Stimulated activated effector memory CD8-positive, alpha-beta T cell treated with anti-CD3 and anti-CD28 coated beads, Interleukin-12 subunit alpha, Interleukin-12 subunit beta, amount 100 ng/mL, for 72 hours (primary cell): ENCODE data around the gene GPRC5B.
A peak's percentile ranks its signal among the peaks of the same experiment; 100 is the strongest.

Experiments
- ATAC-seq: fragments of 150-1000 bp; cut with Tn5 transposase; 2 replicates; pipeline ENCODE4 v1.10.0; 2021
- DNase-seq, 2 donors: peaks; one replicate each; pipeline ENCODE4 v3.0.0; 2021 to 2022; ENCODE audit warnings: low spot score in 2 of 2
- H3K27ac Mint-ChIP-seq: one replicate; pipeline ENCODE4 v1.8.0; 2022; ENCODE audit warnings: mild to moderate bottlenecking, mixed read lengths
- H3K36me3 Mint-ChIP-seq: one replicate; pipeline ENCODE4 v1.8.0; 2022; ENCODE audit warnings: mild to moderate bottlenecking, mixed read lengths
- H3K4me1 Mint-ChIP-seq: one replicate; pipeline ENCODE4 v1.8.0; 2022; ENCODE audit warnings: mixed read lengths
- H3K4me3 Mint-ChIP-seq: one replicate; pipeline ENCODE4 v1.8.0; 2022; ENCODE audit warnings: mild to moderate bottlenecking, mixed read lengths
- H3K9me3 Mint-ChIP-seq: one replicate; pipeline ENCODE4 v1.8.0; 2022; ENCODE audit warnings: mixed read lengths

The GPRC5B gene

DNA sequence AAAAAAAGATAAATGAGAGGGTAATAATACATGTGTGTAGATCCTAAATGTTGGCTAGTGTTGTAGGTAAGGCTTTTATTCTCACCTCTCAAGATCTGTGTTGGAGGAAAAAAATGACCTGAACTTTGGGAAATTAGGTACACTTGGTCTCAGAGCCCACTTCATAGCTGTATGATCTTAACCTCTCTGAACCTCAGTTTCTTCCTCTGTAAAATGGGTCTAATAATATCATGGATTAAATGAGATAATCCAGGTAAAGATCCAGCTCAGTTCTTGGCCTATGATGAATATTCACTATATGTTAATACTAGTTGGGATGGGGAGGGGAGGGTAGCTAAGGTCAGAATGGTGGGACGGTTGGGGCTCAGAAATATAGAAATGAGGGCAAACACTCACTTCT lies 24.3 kb upstream of the GPRC5B start:
- no peak overlapping the region for H3K4me3 Mint-ChIP-seq
- H3K9me3 Mint-ChIP-seq, result no peaks in the 10 kb centered on the region
- ATAC-seq (no peak), DNase-seq (no peak)
- peaks cover 13% of the 10 kb centered on the region for H3K4me1 Mint-ChIP-seq
- no peaks in the 10 kb centered on the region for H3K36me3 Mint-ChIP-seq
- no peak overlapping the region for H3K27ac Mint-ChIP-seq

- DNase-seq (peak; percentile 63 to 83), ATAC-seq (peak; percentile 86)
- Mint-ChIP-seq H3K36me3 (no peaks in the 10 kb centered on the region), H3K9me3 (no peaks in the 10 kb centered on the region), H3K4me1 (peaks cover 13% of the 10 kb centered on the region), H3K4me3 (peak overlapping the region; percentile 53), H3K27ac (peak overlapping the region; percentile 61)
Measured at GRCh38 chr16:19907161-19907992, 22.7 kb upstream of the GPRC5B start.

- DNase-seq (no peak), ATAC-seq (no peak)
- H3K27ac Mint-ChIP-seq, result no peak overlapping the region
- no peaks in the 10 kb centered on the region for H3K9me3 Mint-ChIP-seq
- no peaks in the 10 kb centered on the region for H3K36me3 Mint-ChIP-seq
- no peak overlapping the region for H3K4me3 Mint-ChIP-seq
- peaks cover 6% of the 10 kb centered on the region for H3K4me1 Mint-ChIP-seq
Measured at GRCh38 chr16:19901164-19901563, 16.5 kb upstream of the GPRC5B start.

DNA sequence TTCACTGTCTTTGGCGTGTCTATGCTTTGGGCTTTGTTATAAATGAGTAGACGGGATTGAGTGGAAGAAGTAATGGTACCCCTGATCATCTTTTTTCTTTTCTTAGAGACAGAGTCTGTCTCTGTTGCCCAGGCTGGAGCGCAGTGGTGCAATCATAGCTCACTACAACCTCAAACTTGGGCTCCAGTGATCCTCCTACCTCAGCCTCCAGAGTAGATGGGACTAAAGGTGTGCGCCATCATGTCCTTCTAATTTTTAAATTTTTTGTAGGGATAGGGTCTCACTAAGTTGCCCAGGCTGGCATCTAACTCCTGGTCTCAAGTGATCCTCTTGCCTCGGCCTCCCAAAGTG lies 14.9 kb upstream of the GPRC5B start:
- H3K27ac Mint-ChIP-seq, result no peak overlapping the region

DNA sequence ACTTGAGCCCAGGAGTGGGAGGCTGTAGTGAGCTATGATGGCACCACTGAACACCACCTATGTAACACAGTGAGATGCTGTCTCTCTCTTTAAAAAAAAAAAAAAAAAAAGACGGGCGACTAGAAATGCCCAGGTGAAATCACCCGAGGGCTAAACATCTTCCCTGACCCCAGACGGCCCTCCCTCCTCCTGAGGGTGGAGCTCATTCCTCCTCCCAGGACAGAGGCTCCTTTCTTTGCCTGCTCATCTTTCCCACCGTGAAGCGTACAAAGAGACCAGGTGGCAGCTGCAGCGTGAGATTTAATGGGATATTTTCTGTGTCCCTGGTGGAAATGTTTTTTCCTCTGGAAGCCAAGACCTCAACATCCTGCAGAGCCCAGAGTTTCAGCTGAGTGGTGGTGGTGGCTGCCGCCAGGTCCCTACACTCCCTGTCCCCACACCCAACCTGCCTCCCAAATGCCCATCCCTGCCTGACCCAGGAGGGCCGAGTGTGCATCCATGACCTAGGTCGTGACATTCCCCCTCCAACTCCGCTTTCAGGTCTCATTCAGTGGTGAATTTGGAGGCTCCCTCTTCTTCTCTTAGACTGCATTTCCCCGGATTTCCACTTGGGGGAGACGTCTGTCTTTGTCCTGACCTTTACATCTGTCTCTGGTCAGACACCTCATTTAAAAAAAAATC lies 14.4 kb upstream of the GPRC5B start:
- H3K4me3 Mint-ChIP-seq, result no peak overlapping the region
- ATAC-seq (peak; percentile 55), DNase-seq (peak; percentile 38 to 70)

More for the DNA sequence above, 14.9 kb upstream of the GPRC5B start:
- no peaks in the 10 kb centered on the region for H3K9me3 Mint-ChIP-seq
- no peak overlapping the region for H3K4me3 Mint-ChIP-seq
- no peaks in the 10 kb centered on the region for H3K36me3 Mint-ChIP-seq
- ATAC-seq (no peak), DNase-seq (no peak)
- H3K4me1 Mint-ChIP-seq, result peaks cover 6% of the 10 kb centered on the region

GRCh38 chr16:19898166-19898565 lies 13.5 kb upstream of the GPRC5B start:
- no peak for DNase-seq
- H3K4me1 Mint-ChIP-seq, result peaks cover 6% of the 10 kb centered on the region
- no peak overlapping the region for H3K4me3 Mint-ChIP-seq
- H3K36me3 Mint-ChIP-seq, result no peaks in the 10 kb centered on the region
- no peaks in the 10 kb centered on the region for H3K9me3 Mint-ChIP-seq
- ATAC-seq, result no peak
- H3K27ac Mint-ChIP-seq, result no peak overlapping the region

More for the DNA sequence above, 14.4 kb upstream of the GPRC5B start:
- Mint-ChIP-seq H3K9me3 (no peaks in the 10 kb centered on the region), H3K4me1 (peaks cover 6% of the 10 kb centered on the region), H3K36me3 (no peaks in the 10 kb centered on the region), H3K27ac (no peak overlapping the region)

GRCh38 chr16:19896951-19897350 lies 12.3 kb upstream of the GPRC5B start:
- ATAC-seq (no peak), DNase-seq (no peak)
- Mint-ChIP-seq H3K9me3 (no peaks in the 10 kb centered on the region), H3K27ac (no peak overlapping the region), H3K4me1 (peaks cover 6% of the 10 kb centered on the region), H3K4me3 (no peak overlapping the region), H3K36me3 (no peaks in the 10 kb centered on the region)

- no peak overlapping the region for H3K4me3 Mint-ChIP-seq
- H3K4me1 Mint-ChIP-seq, result peaks cover 6% of the 10 kb centered on the region
- no peak overlapping the region for H3K27ac Mint-ChIP-seq
- no peaks in the 10 kb centered on the region for H3K36me3 Mint-ChIP-seq
- no peak for DNase-seq
- no peak for ATAC-seq
- no peaks in the 10 kb centered on the region for H3K9me3 Mint-ChIP-seq
Measured at GRCh38 chr16:19894586-19894985, 9.9 kb upstream of the GPRC5B start.

DNA sequence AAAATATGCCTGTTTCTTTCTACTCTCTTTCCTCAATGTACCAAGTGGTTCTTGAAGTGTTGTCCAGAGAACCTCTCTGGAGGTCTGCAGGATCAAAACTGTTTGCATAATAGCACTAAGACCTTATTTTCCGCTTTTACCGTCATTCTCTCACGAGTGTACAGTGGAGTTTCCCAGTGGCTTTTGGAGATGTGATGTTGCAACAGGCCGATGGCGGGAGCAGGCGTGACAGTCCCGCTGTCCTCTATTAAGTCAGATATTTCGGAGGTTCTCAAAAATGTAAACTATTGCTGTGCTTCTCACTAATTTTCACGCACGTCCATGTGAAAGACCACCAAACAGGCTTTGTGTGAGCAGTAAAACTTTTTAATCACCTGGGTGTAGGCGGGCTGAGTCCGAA lies 8.3 kb upstream of the GPRC5B start:
- ATAC-seq (no peak), DNase-seq (no peak)
- H3K9me3 Mint-ChIP-seq, result no peaks in the 10 kb centered on the region
- peaks cover 4% of the 10 kb centered on the region for H3K4me1 Mint-ChIP-seq
- H3K36me3 Mint-ChIP-seq, result no peaks in the 10 kb centered on the region
- no peak overlapping the region for H3K4me3 Mint-ChIP-seq
- H3K27ac Mint-ChIP-seq, result no peak overlapping the region

- H3K36me3 Mint-ChIP-seq, result no peaks in the 10 kb centered on the region
- DNase-seq, result no peak
- ATAC-seq, result no peak
- no peak overlapping the region for H3K4me3 Mint-ChIP-seq
- H3K9me3 Mint-ChIP-seq, result no peaks in the 10 kb centered on the region
- no peak overlapping the region for H3K27ac Mint-ChIP-seq
- H3K4me1 Mint-ChIP-seq, result peaks cover 12% of the 10 kb centered on the region
Measured at GRCh38 chr16:19890901-19891300, 6.3 kb upstream of the GPRC5B start.

DNA sequence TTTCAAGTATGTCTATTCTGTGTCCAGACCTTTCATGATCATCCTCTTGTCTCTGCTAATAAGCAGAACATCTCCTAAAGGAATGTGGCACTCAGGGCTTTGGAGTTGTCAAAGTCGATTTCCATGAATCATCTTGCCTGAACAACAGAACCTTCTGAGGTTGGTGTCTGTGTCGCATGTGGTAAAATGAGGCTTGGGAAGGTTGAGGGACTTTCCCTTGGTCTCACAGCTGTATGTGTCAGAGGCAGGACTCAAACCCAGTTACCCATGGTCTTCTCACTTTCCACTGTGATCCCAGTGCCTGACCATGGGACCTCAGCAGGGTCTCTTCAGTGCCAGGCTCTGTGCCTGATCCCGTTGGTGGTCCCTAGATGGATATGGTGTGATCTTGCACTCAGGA lies 4.2 kb upstream of the GPRC5B start:
- H3K36me3 Mint-ChIP-seq, result no peaks in the 10 kb centered on the region
- H3K27ac Mint-ChIP-seq, result no peak overlapping the region
- H3K9me3 Mint-ChIP-seq, result no peaks in the 10 kb centered on the region
- DNase-seq, result no peak
- peak; percentile 64 for ATAC-seq
- peaks cover 22% of the 10 kb centered on the region for H3K4me1 Mint-ChIP-seq
- H3K4me3 Mint-ChIP-seq, result no peak overlapping the region

- peak; percentile 71 to 90 for DNase-seq
- H3K9me3 Mint-ChIP-seq, result no peaks in the 10 kb centered on the region
- peak overlapping the region; percentile 87 for H3K4me3 Mint-ChIP-seq
- ATAC-seq, result peak; percentile 71
- H3K36me3 Mint-ChIP-seq, result no peaks in the 10 kb centered on the region
- H3K27ac Mint-ChIP-seq, result no peak overlapping the region
- peaks cover 22% of the 10 kb centered on the region for H3K4me1 Mint-ChIP-seq
Measured at GRCh38 chr16:19886073-19886941, 1.7 kb upstream of the GPRC5B start.

DNA sequence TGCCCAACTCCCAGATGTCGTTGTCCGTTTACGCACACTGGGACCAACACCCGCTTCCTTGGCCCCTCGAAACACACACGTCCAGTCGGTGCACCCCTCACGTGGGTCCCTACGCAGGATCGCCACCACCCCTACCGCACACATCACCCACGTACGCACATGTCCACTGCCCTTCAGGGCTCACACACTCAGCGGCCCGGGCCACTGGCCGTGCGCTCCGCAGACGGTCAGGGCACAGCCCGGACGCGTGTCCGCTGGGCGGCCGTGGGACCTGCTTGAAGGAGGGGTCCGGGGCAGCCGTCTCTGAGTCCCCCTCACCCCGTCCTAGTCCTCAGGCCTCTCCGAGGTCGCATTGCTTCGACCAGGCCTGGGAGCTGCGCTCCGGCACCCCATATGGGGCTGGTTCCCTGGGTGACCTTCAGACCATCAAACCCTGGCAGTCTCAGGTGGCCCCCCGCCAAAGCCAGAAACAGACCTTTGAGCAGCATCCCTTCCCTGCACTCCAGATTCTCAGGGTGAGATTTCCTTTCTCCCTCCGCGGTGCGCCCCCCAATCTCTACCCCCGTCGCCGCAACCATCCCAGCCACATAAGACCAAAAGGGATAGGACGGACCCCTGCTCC lies 914 bp upstream of the GPRC5B start:
- Mint-ChIP-seq H3K4me3 (peak overlapping the region; percentile 87), H3K9me3 (no peaks in the 10 kb centered on the region), H3K4me1 (peaks cover 22% of the 10 kb centered on the region), H3K27ac (peak overlapping the region; percentile 32), H3K36me3 (no peaks in the 10 kb centered on the region)
- peak; percentile 10 to 51 for DNase-seq
- ATAC-seq, result peak; percentile 27

DNA sequence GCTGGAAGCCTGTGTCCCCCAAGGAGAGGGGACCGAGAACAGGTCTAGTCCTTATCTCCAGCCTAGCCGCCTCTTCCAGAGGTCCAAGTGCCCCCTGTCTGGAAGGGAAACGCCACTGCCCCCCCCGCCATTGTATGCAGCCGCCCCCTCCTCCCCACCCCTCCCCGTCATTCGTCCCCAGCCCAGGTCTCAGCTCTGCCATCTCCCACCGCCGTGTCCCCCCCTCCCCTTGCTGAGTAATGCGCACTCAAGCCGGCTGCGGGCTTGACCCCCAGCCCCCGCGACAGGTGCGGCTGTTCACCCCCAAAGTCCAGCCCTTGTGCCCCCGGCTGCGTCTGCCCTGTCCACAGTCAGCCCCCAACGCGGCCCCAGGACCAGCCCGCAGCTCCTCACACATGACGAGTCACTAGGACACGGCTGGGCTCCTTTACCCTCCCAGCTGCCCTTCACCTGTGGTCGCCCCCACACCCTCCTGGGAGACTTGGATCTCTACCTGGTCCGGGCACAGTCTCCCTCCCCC lies 622 bp downstream of the GPRC5B start:
- Mint-ChIP-seq H3K4me1 (peaks cover 21% of the 10 kb centered on the region), H3K4me3 (peak overlapping the region; percentile 87), H3K9me3 (no peaks in the 10 kb centered on the region), H3K36me3 (no peaks in the 10 kb centered on the region), H3K27ac (no peak overlapping the region)
- ATAC-seq (no peak), DNase-seq (no peak)
